GM12891 (cell line): ENCODE data around the gene PAPPA2.

Experiments used
- DNase-seq: peaks from one replicate; pipeline ENCODE4 v3.0.0; 2011; ENCODE audit warnings: low spot score; ENCODE audit not compliant: insufficient read length
- FAIRE-seq: peaks from 2 replicates; lab custom pipeline; 2011; peaks lifted over from hg19 to GRCh38; lab: Jason Lieb, UNC
- PAX5 ChIP-seq: IDR thresholded peaks from 2 replicates; pipeline ENCODE4 v1.6.1; 2011; ENCODE audit warnings: low read length, moderate library complexity, mild to moderate bottlenecking; ENCODE audit not compliant: insufficient read depth, severe bottlenecking
- POLR2A ChIP-seq: IDR thresholded peaks from 2 replicates; pipeline ENCODE4 v1.6.1; 2011; ENCODE audit warnings: low read depth, low read length, control low read depth
- POLR2AphosphoS5 ChIP-seq: IDR thresholded peaks from 2 replicates; pipeline ENCODE4 v1.6.1; 2011; ENCODE audit warnings: low read depth, low read length, control low read depth
- POU2F2 ChIP-seq: IDR thresholded peaks from 2 replicates; pipeline ENCODE4 v1.6.1; 2011; ENCODE audit warnings: low read depth, mild to moderate bottlenecking, control low read depth, low read length, moderate library complexity
- SPI1 ChIP-seq: IDR thresholded peaks from 2 replicates; pipeline ENCODE4 v1.6.1; 2011; ENCODE audit warnings: low read depth, low read length, control low read depth
- TAF1 ChIP-seq: IDR thresholded peaks from 2 replicates; pipeline ENCODE4 v1.6.1; 2011; ENCODE audit warnings: low read depth, low read length, control low read depth

PAPPA2 gene

GRCh38 chr1:176601348-176601747 lies 138.4 kb downstream of the PAPPA2 start:
- FAIRE-seq: no peak
- DNase-seq: no peak
- TF ChIP-seq SPI1: no peak
- no peak for TF ChIP-seq POLR2AphosphoS5
- no peak for TF ChIP-seq TAF1
- TF ChIP-seq PAX5: no peak
- no peak for TF ChIP-seq POLR2A
- no peak for TF ChIP-seq POU2F2

DNA sequence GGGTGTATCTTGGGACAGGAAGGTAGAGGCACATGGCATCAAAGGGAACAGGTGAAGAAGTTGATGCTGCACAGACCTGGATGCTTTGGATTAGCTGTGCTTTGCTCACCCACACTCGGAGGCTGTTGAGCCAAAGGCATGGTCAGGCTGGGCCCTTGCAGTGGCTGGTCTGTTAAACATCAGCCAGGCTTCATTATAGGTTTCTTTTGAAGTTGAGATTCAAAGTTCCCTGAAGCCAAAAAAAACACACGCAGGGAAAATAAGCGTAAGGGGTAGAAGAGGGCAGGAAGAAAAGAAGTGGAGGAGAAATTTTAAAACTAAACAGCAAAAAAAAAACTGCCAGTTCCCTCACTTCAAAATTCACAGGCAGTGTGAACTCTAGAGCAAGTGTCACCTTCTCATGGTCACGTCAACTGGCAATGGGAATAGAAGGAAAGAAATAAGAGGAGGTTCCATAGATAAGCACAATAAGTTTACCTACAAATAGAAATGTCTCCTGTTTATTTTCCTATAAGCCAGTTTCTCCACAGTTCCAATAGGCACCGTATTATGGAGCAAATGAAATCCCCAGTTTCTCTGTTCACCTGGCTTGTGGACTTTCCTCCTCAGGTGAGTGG lies 139.5 kb downstream of the PAPPA2 start:
- TF ChIP-seq SPI1 (no peak), POLR2A (no peak), POU2F2 (no peak), POLR2AphosphoS5 (no peak), PAX5 (no peak), TAF1 (no peak)
- FAIRE-seq: no peak
- no peak for DNase-seq

DNA sequence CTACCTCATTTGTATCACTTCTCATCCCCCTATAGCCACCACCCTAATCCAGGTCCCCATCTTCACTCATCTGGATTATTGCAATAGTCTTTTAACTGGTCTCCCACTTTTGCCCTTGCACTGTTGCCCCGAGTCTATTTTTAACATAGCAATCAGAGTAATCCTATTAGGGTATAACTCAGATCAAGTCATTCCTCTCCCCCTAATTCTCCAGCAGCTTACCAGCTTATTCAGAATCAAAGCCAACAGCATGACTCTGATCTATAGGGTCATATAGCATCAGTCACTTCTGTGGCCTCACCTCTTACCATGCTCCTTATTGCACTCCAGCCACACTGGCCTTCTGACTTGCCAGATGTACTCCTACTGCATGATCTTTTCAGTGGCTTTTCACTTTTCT lies 140.7 kb downstream of the PAPPA2 start:
- no peak for TF ChIP-seq SPI1
- TF ChIP-seq POLR2AphosphoS5: no peak
- no peak for TF ChIP-seq TAF1
- TF ChIP-seq POU2F2: no peak
- TF ChIP-seq PAX5: no peak
- no peak for TF ChIP-seq POLR2A
- FAIRE-seq (no peak), DNase-seq (no peak)

GRCh38 chr1:176604461-176604860 lies 141.5 kb downstream of the PAPPA2 start:
- DNase-seq (no peak), FAIRE-seq (no peak)
- TF ChIP-seq POLR2A (no peak), SPI1 (no peak), POLR2AphosphoS5 (no peak), POU2F2 (no peak), PAX5 (no peak), TAF1 (no peak)

GRCh38 chr1:176605176-176605575 lies 142.2 kb downstream of the PAPPA2 start:
- TF ChIP-seq POLR2A (no peak), POU2F2 (no peak), PAX5 (no peak), SPI1 (no peak), POLR2AphosphoS5 (no peak), TAF1 (no peak)

GRCh38 chr1:176609556-176610408 lies 146.8 kb downstream of the PAPPA2 start:
- no peak for FAIRE-seq

More at GRCh38 chr1:176605176-176605575, 142.2 kb downstream of the PAPPA2 start:
- DNase-seq: no peak
- FAIRE-seq: no peak

DNA sequence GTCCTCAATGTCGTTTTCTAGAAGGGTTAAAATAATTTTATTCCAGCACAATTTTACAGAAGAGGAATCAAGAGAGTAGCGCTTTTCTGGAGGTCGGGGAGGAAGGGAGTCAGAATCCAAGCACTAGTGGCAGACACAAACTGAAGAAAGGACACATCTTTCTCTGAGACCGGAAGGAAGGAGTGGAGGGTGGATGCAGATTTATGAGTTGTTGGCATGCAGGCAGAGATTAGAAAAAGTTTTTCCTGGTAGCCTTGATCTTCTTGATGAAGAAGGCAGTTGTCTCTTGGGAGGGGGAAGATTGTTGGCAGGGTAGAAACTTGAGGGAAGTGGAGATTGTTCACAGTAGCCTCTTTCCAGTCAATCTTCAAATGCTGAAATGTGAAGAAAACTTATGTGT lies 149.8 kb downstream of the PAPPA2 start:
- no peak for FAIRE-seq
- TF ChIP-seq POLR2AphosphoS5: no peak
- TF ChIP-seq POLR2A: no peak
- no peak for TF ChIP-seq TAF1
- TF ChIP-seq SPI1: no peak
- no peak for TF ChIP-seq PAX5
- TF ChIP-seq POU2F2: no peak
- DNase-seq: no peak

More at GRCh38 chr1:176609556-176610408, 146.8 kb downstream of the PAPPA2 start:
- TF ChIP-seq PAX5 (no peak), POLR2AphosphoS5 (no peak), POU2F2 (no peak), SPI1 (no peak), TAF1 (no peak), POLR2A (no peak)
- no peak for DNase-seq

GRCh38 chr1:176617881-176618280 lies 154.9 kb downstream of the PAPPA2 start:
- FAIRE-seq (no peak), DNase-seq (no peak)
- TF ChIP-seq SPI1 (no peak), POLR2A (no peak), TAF1 (no peak)

DNA sequence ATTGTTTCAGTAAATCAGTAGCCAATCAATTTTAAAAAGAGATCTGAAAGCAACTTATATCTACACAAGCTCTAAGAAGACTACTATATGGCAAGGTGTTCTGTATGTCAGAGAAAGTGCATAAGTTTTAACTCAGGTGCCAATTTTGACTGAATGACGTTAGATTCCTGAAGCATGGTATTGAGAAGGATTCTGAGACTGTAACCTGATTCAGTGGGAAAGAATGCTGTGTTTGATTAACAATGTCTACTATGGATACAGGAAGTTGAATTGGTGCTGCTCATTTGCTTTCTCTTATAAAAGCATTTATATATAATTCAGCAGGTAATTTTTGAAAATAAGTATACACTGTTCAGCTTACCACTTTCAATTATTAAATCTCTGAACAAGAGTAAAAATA lies 156.3 kb downstream of the PAPPA2 start:
- DNase-seq (no peak), FAIRE-seq (no peak)
- TF ChIP-seq POU2F2: no peak

DNA sequence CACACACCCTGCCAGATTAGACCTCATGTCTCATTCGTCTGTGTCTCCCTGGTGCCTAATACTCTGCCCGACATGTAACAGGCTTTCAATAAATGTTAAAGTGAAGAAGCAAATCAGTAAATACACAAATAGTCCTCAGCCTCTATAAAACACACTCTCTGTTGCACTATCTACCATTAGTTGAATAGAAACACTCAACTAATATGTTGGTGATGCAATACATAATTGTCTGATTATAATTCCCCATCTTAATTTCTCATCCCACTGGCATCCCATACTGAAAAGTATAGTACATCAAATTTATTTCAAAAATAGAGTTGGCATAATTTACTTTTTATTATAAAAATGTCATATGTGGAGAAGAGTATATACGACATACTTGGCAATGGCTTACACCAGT lies 162.4 kb downstream of the PAPPA2 start:
- DNase-seq (no peak), FAIRE-seq (no peak)
- TF ChIP-seq PAX5 (no peak), POU2F2 (no peak), TAF1 (no peak), POLR2A (no peak), SPI1 (no peak), POLR2AphosphoS5 (no peak)
